Hematopoietic multipotent progenitor cell treated with erythropoietin and hydrocortisone succinate and interleukin-3 and kit ligand, for 6 days (in vitro differentiated cells): ENCODE measurements around the gene CNST.

Source experiments
- DNase-seq: peaks from one replicate; pipeline ENCODE4 v3.0.0-alpha.2; 2015

The CNST gene, protein sequence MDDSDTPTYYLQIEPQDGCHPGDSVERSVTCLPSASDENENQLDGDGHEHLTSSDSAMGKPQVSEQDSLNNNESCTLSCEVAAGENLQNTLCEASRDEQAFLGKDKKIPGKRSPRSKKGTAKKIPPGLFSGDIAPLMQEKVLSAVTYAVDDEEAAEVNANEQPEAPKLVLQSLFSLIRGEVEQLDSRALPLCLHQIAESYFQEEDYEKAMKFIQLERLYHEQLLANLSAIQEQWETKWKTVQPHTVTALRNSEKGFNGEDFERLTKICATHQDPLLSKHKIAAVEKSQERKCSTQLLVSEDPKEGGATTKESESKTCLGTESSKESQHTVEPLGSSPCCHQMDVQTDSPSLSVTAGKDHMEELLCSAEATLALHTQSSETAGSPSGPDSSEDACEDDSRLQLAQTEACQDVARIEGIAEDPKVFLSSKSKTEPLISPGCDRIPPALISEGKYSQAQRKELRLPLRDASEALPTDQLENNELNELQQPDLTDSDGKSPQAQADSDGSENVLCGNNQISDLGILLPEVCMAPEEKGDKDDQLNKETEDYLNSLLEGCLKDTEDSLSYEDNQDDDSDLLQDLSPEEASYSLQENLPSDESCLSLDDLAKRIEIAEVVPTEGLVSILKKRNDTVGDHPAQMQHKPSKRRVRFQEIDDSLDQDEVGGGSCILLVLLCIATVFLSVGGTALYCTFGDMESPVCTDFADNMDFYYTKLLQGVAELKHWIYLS

GRCh38 chr1:246566128-246566812, at the start of gene CNST, which contains the start of gene TFB2M:
Gene CNST, plus strand, starts transcription at chr1:246566456. Its CDS starts 25,107 bp downstream, at chr1:246591563.
Gene TFB2M, minus strand, starts transcription at chr1:246566261. Its CDS starts 123 bp downstream, at chr1:246566138.
- DNase-seq: peak; percentile 99

GRCh38 chr1:246517391-246517790, 48.9 kb upstream of the CNST start:
- no peak for DNase-seq

- DNase-seq: no peak
These were observed 47.6 kb upstream of the CNST start for GRCh38 chr1:246518456-246519205.

DNA sequence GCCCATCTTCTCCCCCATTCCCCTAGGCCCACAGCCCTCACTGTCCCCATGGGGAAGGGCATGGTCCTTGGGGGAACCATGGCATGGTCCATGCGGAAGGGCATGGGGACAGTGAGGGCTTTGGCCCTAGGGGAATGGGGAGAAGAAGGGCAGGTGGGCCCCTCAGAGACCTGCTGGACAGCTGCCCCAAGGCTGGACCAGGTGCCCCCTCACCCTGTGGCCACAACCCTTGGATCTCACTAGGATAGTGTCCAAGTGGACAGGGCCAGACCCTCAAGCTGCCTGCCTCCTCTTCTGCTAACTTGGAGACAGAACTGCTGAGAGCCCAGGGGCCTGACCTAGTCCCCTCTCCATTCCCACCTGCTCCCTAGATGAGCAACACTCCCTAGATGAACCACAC, 46.7 kb upstream of the CNST start:
- no peak for DNase-seq

GRCh38 chr1:246526380-246526779, 39.9 kb upstream of the CNST start:
- DNase-seq: no peak

- DNase-seq: peak; percentile 6
These were observed 39.3 kb upstream of the CNST start for GRCh38 chr1:246526915-246527314.

GRCh38 chr1:246527402-246528088, 38.7 kb upstream of the CNST start:
- DNase-seq: peak; percentile 51

DNA sequence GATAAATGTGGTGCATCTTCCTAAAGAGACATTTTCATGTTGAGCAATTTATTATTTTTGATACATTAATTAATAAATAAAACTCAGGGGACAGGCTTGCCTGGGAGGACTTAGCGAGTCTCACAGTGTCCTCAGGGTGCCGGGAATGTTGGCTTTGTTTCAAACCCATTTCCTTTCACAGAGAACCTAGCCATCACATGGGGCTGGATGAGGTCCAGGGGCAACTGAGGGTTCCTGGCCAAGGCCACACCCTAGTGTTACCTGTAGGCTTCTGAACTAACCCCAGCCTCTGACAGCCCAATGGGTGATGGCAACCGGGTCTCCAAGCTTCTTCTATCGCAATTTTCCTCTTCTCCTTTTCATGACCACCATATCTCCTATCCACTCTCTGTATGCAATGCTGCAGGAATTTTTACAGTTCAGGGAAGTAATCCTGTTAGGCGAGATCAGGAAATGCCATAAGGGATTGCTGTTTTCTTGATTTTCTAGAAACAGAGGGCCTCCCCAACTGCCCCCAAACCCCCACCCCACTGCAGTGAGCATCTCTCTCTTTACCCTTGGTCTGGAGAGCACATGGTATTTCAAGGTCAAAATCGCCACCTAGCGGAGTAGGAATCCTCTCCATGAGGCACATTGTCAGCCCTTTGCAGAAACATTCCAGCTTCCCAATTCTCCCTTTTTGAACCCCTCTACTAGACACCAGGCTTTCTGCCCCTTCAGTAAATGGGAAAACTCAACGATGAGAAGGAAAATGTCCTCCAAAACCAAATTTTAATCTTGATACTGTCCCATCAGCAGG, 37.1 kb upstream of the CNST start:
- no peak for DNase-seq

DNA sequence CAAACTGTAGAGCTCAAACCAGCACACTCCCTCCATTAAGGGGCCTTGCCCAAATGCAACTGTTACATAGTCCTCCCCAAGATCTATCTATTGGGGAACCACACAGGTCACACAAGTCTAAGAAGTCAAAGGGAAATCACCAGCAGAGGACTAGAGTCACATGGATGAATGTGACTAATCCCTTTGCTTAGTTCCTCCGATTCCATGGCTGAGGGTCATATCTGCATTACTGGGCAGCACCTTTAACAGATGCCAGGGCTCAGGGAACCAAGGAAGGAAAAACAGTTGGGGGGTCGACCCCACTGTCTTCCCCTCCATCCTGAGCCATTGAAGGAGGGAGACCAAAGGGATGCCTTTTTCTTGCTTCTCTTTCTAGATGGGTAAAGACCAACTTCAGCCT, 35.8 kb upstream of the CNST start:
- DNase-seq: no peak

DNA sequence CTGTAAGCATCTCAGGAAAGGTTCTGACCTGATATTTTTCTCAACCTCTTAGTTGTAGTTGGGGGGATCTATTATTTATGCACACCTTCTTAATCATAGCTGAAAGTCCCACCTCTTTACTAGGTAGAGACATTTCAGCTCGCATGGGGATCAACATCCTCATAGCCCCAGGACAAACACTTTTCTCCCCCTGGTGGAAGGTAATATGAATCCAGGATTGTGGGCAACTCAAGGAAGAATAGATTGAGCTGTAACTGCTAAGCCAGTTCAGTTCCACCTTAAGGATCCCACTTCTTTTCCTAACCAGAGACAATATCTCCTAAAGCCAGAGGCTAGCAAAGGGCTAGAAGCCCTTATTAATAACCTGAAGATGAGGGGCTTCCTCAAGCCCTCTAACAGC, 33.7 kb upstream of the CNST start:
- peak; percentile 14 for DNase-seq

DNA sequence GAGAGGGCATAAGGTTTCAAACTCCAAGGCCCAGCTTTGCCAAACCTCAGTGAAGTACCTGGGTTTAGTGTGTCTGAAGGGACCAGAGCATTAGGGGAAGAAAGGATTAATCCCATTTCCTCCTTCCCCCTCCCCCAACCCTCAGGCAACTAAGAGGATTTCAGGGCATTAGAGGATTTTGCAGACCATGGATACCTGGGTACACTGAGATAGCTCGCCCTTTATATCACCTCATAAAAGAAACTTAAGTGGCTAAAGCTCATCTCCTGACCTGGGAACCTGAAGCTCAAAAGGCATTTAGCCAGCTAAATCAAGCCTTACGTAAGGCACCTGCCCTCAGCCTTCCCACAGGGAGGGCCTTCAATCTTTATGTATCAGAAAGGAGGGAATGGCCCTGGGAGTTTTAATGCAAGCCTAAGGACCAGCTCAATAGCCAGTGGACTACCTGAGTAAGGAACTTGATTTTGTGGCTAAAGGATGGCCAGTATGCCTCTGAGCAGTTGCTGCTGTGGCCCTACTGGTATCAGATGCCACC, 32.8 kb upstream of the CNST start:
- no peak for DNase-seq

- no peak for DNase-seq
These were observed 32.1 kb upstream of the CNST start for GRCh38 chr1:246534114-246534513.

- no peak for DNase-seq
These were observed 28.8 kb upstream of the CNST start for GRCh38 chr1:246537441-246537840.

DNA sequence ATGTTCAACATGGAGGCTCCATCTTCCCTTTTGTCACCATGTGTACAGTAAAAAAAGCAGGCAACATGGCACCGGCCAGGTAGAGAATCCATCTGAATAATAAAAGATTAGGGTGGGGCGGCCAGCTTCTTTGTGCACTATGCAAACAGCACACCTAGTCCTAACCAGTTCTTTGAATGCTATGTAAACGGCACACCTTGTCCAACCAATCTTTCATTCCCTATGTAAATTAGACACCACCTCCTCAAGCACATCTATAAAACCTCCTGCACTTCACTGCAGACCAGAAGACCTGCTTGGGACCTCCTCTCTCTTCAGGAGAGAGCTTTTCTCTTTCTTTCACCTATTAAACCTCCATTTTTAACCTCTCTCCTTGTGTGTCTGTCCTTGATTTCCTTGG, 28.4 kb upstream of the CNST start:
- no peak for DNase-seq

- DNase-seq: no peak
These were observed 25.3 kb upstream of the CNST start for GRCh38 chr1:246540738-246541491.

DNA sequence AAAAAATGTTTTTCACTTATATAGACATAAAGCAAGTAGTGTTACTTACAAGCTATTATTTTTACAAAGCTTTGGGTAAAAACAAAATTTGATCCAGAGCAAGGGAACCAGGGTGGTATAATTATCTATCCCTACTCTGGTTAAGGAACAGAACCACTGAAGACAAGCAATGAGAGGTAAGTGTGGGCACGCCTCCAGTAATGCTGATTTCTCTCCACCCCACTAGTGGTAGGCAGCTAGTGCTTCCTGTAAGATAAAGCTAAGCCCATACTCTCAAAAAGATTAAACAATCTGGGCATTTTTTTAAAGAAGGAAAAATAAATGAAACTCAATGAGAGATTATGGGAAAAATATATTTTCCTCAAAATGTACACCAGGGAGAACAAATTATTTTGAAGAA, 22.3 kb upstream of the CNST start:
- peak; percentile 17 for DNase-seq

GRCh38 chr1:246549665-246550064, 16.6 kb upstream of the CNST start:
- no peak for DNase-seq

- no peak for DNase-seq
These were observed 15.9 kb upstream of the CNST start for GRCh38 chr1:246550402-246550801.

- DNase-seq: no peak
These were observed 14.1 kb upstream of the CNST start for GRCh38 chr1:246552110-246552509.

DNA sequence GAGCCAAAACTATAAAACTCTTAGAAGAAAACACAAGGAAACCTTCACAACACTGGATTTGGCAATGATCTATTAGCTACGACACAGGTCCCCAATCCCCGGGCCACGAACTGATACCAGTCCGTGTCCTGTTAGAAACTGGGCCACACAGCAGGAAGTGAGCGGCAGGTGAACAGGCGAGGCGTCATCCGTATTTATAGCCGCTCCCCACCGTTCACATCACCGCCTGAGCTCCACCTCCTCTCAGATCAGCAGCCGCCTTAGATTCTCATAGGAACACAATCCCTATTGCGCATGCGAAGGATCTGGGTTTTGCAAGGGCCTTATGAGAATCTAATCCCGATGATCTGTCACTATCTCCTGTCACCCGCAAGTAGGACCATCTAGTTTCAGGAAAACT, 12.1 kb upstream of the CNST start:
- DNase-seq: no peak
